SU-DHL-6 (cell line): ENCODE measurements around the gene HMG20A.

Source experiments
- EZH2phosphoT487 ChIP-seq: fragments of 200-600 bp; sonication (generic), shearing (Covaris generic); conservative IDR thresholded peaks from 2 replicates; pipeline ENCODE4 v1.6.1; 2018; ENCODE audit warnings: mild to moderate bottlenecking, antibody characterized with exemption, low read length, moderate library complexity, mixed read lengths
- TF ChIP-seq, protein P1 (sequence below): fragments of 200-600 bp; sonication (generic); IDR thresholded peaks from one replicate; pipeline ENCODE4 v1.5.1; 2017; ENCODE audit warnings: antibody characterized with exemption, mild to moderate bottlenecking, low read length, moderate library complexity; ENCODE audit not compliant: insufficient read depth, poor library complexity, severe bottlenecking

DNA sequence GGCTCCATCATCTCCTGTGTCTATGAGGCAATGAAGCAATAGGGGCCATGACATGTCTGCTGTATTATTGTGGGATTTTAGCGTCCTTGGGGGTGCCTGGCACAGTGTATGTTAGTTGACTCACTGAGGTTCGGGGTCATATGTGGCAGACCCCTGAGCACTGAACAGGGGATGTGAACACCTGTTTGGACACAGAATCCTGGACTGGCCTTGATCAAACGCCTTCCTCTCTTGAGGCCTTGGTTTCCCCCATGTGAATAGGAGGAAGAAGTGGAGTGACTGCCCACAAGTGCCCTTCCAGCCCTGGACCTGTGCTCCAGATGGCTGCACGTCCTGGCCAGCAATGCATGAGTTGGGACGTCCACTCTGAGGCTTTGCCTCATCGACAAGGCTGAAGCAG, 84.2 kb downstream of the HMG20A start:
- TF ChIP-seq, protein P1, sequence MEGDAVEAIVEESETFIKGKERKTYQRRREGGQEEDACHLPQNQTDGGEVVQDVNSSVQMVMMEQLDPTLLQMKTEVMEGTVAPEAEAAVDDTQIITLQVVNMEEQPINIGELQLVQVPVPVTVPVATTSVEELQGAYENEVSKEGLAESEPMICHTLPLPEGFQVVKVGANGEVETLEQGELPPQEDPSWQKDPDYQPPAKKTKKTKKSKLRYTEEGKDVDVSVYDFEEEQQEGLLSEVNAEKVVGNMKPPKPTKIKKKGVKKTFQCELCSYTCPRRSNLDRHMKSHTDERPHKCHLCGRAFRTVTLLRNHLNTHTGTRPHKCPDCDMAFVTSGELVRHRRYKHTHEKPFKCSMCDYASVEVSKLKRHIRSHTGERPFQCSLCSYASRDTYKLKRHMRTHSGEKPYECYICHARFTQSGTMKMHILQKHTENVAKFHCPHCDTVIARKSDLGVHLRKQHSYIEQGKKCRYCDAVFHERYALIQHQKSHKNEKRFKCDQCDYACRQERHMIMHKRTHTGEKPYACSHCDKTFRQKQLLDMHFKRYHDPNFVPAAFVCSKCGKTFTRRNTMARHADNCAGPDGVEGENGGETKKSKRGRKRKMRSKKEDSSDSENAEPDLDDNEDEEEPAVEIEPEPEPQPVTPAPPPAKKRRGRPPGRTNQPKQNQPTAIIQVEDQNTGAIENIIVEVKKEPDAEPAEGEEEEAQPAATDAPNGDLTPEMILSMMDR, result no peak
- no peak for TF ChIP-seq EZH2phosphoT487
